SK-N-SH (cell line): ENCODE data around the gene FAM219A. TPM values are rescaled to one million over a fixed set of nuclear protein-coding genes. Genes with fewer than 3 reads are reported as not detected.

ENCODE experiments used
- CTCF ChIA-PET: fragments of 300-600, 350-600 bp; formaldehyde crosslinking; extraction: SDS; loops from one replicate; lab custom pipeline; 2021; lab: Yijun Ruan, JAX
- POLR2A ChIA-PET: fragments of 350-600 bp; sonication (Branson Sonifier 250); formaldehyde crosslinking; extraction: SDS; loops from one replicate; lab custom pipeline; 2020; ENCODE audit warnings: antibody characterized with exemption, inconsistent platforms; lab: Yijun Ruan, JAX
- DNase-seq: peaks from one replicate; pipeline ENCODE4 v3.0.0; 2012
- H2AFZ ChIP-seq: fragments of 200-600 bp; sonication (generic); 2 replicates; pipeline ENCODE4 v1.8.1; 2016; ENCODE audit warnings: antibody characterized with exemption, mild to moderate bottlenecking, low read depth
- H3F3A ChIP-seq: fragments of 200-600 bp; sonication (generic); replicated peaks from 2 replicates; pipeline ENCODE3; 2016; ENCODE audit warnings: antibody characterized with exemption, mild to moderate bottlenecking; ENCODE audit not compliant: insufficient read depth
- H3K27ac ChIP-seq, 2 experiments: fragments of 200-500 bp in 1 of 2; fragments of 200-600 bp in 1 of 2; sonication (Bioruptor generic) in 1 of 2; sonication (generic), shearing (Covaris generic) in 1 of 2; 2 replicates each; pipeline versions ENCODE4 v1.5.1 to v1.6.1; 2014 to 2016; ENCODE audit warnings: low read depth in 2 of 2, inconsistent platforms in 1 of 2, low read length in 1 of 2, mild to moderate bottlenecking in 1 of 2, mixed read lengths in 1 of 2
- H3K27me3 ChIP-seq: fragments of 200-600 bp; sonication (generic), shearing (Covaris generic); 2 replicates; pipeline ENCODE4 v1.6.1; 2016; ENCODE audit warnings: mixed run types; ENCODE audit not compliant: insufficient read depth
- H3K36me3 ChIP-seq, 2 experiments: fragments of 200-500 bp in 1 of 2; fragments of 200-600 bp in 1 of 2; sonication (Bioruptor generic) in 1 of 2; sonication (generic) in 1 of 2; replicated peaks in 1 of 2; 2 replicates each; pipeline versions ENCODE3 to v1.5.1; 2014 to 2016; ENCODE audit warnings: low read length in 1 of 2, mild to moderate bottlenecking in 1 of 2; ENCODE audit not compliant: insufficient read depth in 2 of 2, control insufficient read depth in 1 of 2
- H3K4me1 ChIP-seq, 2 experiments: fragments of 200-500 bp in 1 of 2; fragments of 200-600 bp in 1 of 2; sonication (Bioruptor generic) in 1 of 2; sonication (generic), shearing (Covaris generic) in 1 of 2; 2 replicates each; pipeline versions ENCODE4 v1.5.1 to v1.6.1; 2014 to 2016; ENCODE audit warnings: low read depth in 1 of 2, low read length in 1 of 2, mixed run types in 1 of 2; ENCODE audit not compliant: insufficient read depth in 2 of 2, control insufficient read depth in 1 of 2
- H3K4me2 ChIP-seq: fragments of 200-600 bp; sonication (generic), shearing (Covaris generic); 2 replicates; pipeline ENCODE4 v1.6.1; 2017; ENCODE audit warnings: mixed run types
- H3K4me3 ChIP-seq, 2 experiments: fragments of 200-500 bp in 1 of 2; fragments of 200-600 bp in 1 of 2; sonication (Bioruptor generic) in 1 of 2; sonication (generic), shearing (Covaris generic) in 1 of 2; 2 replicates each; pipeline versions ENCODE4 v1.5.1 to v1.8.1; 2014 to 2016; ENCODE audit warnings: low read depth in 2 of 2, inconsistent platforms in 1 of 2, low read length in 1 of 2, mild to moderate bottlenecking in 1 of 2, mixed read lengths in 1 of 2, moderate library complexity in 1 of 2
- H3K79me2 ChIP-seq: fragments of 200-600 bp; sonication (generic); 2 replicates; pipeline ENCODE4 v1.8.1; 2017; ENCODE audit warnings: mild to moderate bottlenecking; ENCODE audit not compliant: insufficient read depth
- H3K9ac ChIP-seq: fragments of 200-600 bp; sonication (generic); 2 replicates; pipeline ENCODE4 v1.6.1; 2017; ENCODE audit warnings: mixed run types
- H3K9me2 ChIP-seq: fragments of 200-600 bp; sonication (generic); 2 replicates; pipeline ENCODE4 v1.6.1; 2017; ENCODE audit warnings: mixed run types
- H3K9me3 ChIP-seq: fragments of 200-600 bp; sonication (generic); 2 replicates; pipeline ENCODE4 v1.6.1; 2017; ENCODE audit warnings: mixed run types, mild to moderate bottlenecking, moderate library complexity
- H4K20me1 ChIP-seq: fragments of 200-600 bp; sonication (generic); 2 replicates; pipeline ENCODE4 v1.6.1; 2017; ENCODE audit warnings: mild to moderate bottlenecking, mixed run types; ENCODE audit not compliant: insufficient read depth
- ELF1 ChIP-seq: IDR thresholded peaks from 2 replicates; pipeline ENCODE4 v1.4.0; 2012
- EP300 ChIP-seq, 2 experiments: IDR thresholded peaks; 2 replicates each; pipeline versions ENCODE4 v1.4.0 to v1.6.1; 2012; ENCODE audit warnings: borderline replicate concordance in 1 of 2, low read depth in 1 of 2, low read length in 1 of 2
- EZH2phosphoT487 ChIP-seq: fragments of 200-600 bp; sonication (generic); IDR thresholded peaks from 2 replicates; pipeline ENCODE4 v1.6.1; 2017; ENCODE audit warnings: low read depth, mixed run types, mild to moderate bottlenecking, antibody characterized with exemption, moderate library complexity, borderline replicate concordance
- FOSL2 ChIP-seq: IDR thresholded peaks from 2 replicates; pipeline ENCODE4 v1.4.0; 2012; ENCODE audit warnings: low read depth, mild to moderate bottlenecking, moderate library complexity, borderline replicate concordance
- FOXJ3 ChIP-seq: sonication (generic); formaldehyde crosslinking; IDR thresholded peaks from 2 replicates; pipeline ENCODE4 v1.5.1; 2020; ENCODE audit warnings: mild to moderate bottlenecking, missing genetic modification reagents
- FOXM1 ChIP-seq: IDR thresholded peaks from 2 replicates; pipeline ENCODE4 v1.4.0; 2012; ENCODE audit warnings: low read depth, mild to moderate bottlenecking
- GABPA ChIP-seq: IDR thresholded peaks from 2 replicates; pipeline ENCODE4 v1.4.0; 2012; ENCODE audit warnings: low read depth, mild to moderate bottlenecking
- GATA2 ChIP-seq: sonication (generic); formaldehyde crosslinking; IDR thresholded peaks from 2 replicates; pipeline ENCODE4 v1.5.0; 2020; ENCODE audit warnings: mild to moderate bottlenecking, missing genetic modification reagents
- JUND ChIP-seq: IDR thresholded peaks from 2 replicates; pipeline ENCODE4 v1.4.0; 2012
- MEF2A ChIP-seq: IDR thresholded peaks from 2 replicates; pipeline ENCODE4 v1.4.0; 2012; ENCODE audit warnings: low read depth, borderline replicate concordance
- MXI1 ChIP-seq: IDR thresholded peaks from 2 replicates; pipeline ENCODE4 v1.6.1; 2012; ENCODE audit warnings: mild to moderate bottlenecking, low read depth, low read length, improper control_type of control experiment
- NFIC ChIP-seq: IDR thresholded peaks from 2 replicates; pipeline ENCODE4 v1.4.0; 2012; ENCODE audit warnings: borderline replicate concordance
- NRF1 ChIP-seq: IDR thresholded peaks from 2 replicates; pipeline ENCODE4 v1.6.1; 2012; ENCODE audit warnings: low read depth, mild to moderate bottlenecking, low read length
- POLR2AphosphoS5 ChIP-seq: IDR thresholded peaks from 2 replicates; pipeline ENCODE4 v1.6.1; 2012; ENCODE audit warnings: low read depth, low read length
- RCOR1 ChIP-seq: fragments of 150-350 bp; IDR thresholded peaks from 2 replicates; pipeline ENCODE4 v1.6.1; 2017; ENCODE audit warnings: antibody characterized with exemption, low read length
- RFX5 ChIP-seq: IDR thresholded peaks from 2 replicates; pipeline ENCODE4 v1.6.1; 2012; ENCODE audit warnings: mild to moderate bottlenecking, improper control_type of control experiment, low read length
- RXRA ChIP-seq: IDR thresholded peaks from 2 replicates; pipeline ENCODE4 v1.4.0; 2012; ENCODE audit warnings: low read depth, mild to moderate bottlenecking, borderline replicate concordance
- SIN3A ChIP-seq: IDR thresholded peaks from 2 replicates; pipeline ENCODE4 v1.6.1; 2012; ENCODE audit warnings: low read depth, mild to moderate bottlenecking, low read length, moderate library complexity, borderline replicate concordance
- TCF12 ChIP-seq: IDR thresholded peaks from 2 replicates; pipeline ENCODE4 v1.4.0; 2012
- WGBS: methylation state at CpG from one replicate; pipeline ENCODE4 v1.1.6; 2017; ENCODE audit warnings: low lambda C conversion rate; 5-methylcytosine and 5-hydroxymethylcytosine counted together
- polyA plus RNA-seq, 3 experiments: library from polyadenylated mRNA; depleted of rRNA; stranded (reverse); fragments of >200 nt; gene quantifications; 2 replicates each; pipeline ENCODE4 v1.2.3, GENCODE V29; 2012
- TF ChIP-seq, protein P1 (sequence below): IDR thresholded peaks from 2 replicates; pipeline ENCODE4 v1.4.0; 2012; ENCODE audit warnings: low read depth
- TF ChIP-seq, protein P2 (sequence below): IDR thresholded peaks from 2 replicates; pipeline ENCODE4 v1.4.0; 2012; ENCODE audit warnings: low read depth, borderline replicate concordance

FAM219A gene
- polyA plus RNA-seq, 1 of the 3 experiments (the other 2 are of a cell fraction) = 15.7 TPM

DNA sequence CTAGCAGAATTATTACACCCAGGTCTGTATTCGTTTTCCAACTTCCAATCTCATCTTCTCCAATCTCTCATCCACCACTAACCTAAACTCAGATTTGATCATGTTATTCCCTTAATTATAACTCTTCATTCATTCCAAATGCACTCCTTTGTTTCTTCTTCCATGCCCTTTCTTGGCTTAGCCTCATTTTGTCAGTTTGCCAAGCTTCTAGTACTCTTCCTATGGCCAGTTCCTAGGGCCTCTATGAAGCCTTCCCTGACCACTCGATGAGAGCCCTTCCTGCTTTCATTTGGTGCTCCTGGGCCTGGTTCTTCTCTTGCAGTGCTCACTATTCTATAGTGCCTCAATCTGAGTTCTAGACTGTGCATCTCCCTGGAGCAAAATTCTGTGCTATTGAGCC, 5.8 kb downstream of the FAM219A start:
- H3K79me2 ChIP-seq = peaks cover 100% of the 10 kb centered on the region
- no peaks in the 10 kb centered on the region for H3K36me3 ChIP-seq
- WGBS = 94% methylated on average over 2 of the region's 2 CpGs
- H3K27me3 ChIP-seq = no peaks in the 10 kb centered on the region
- H3K9me2 ChIP-seq = no peaks in the 10 kb centered on the region
- DNase-seq = no peak
- H3K4me1 ChIP-seq = peaks cover 16 to 19% of the 10 kb centered on the region in 2 experiments; a peak in 2 of 4 replicates
- H4K20me1 ChIP-seq = peaks cover 90% of the 10 kb centered on the region
- no peaks in the 10 kb centered on the region for H3F3A ChIP-seq
- H3K4me2 ChIP-seq = no peak overlapping the region
- no peak overlapping the region for H2AFZ ChIP-seq
- H3K4me3 ChIP-seq = no peak overlapping the region
- H3K27ac ChIP-seq = no peak overlapping the region
- no peak overlapping the region for H3K9ac ChIP-seq
- no peaks in the 10 kb centered on the region for H3K9me3 ChIP-seq
- CTCF ChIA-PET = interaction anchor here (1.0 to 4.1 kb wide), 9 partner anchors 9 to 139 kb away, joined by 3 to 21 read pairs (median 7); no protein-coding TSS in a partner anchor
- TF ChIP-seq FOXM1 (no peak), MXI1 (no peak), TCF12 (no peak), NRF1 (no peak), SIN3A (no peak)
- TF ChIP-seq, all 33 proteins: peak for 0
- POLR2A ChIA-PET = no interaction called here

DNA sequence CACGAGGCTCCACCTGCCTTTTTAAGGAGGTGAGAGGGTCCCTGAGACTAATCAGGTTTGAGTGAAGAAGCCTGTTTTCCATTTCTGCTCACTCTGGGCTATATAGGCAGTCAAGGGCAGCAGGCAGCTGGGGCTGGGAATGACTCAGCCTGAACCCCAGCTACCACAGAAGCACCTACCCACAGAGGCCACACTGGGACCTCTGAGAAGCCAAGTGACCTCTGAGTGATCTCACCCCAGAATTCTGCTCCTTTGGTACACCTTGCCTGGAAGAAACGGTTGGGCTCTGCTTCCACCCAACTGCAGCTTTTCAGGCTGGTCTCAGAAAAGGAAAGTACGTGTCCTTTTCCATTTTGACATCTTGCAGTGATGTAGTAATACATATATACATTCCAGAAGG, 6.8 kb downstream of the FAM219A start:
- POLR2A ChIA-PET = no interaction called here
- Histone ChIP-seq H3K27ac (no peak overlapping the region), H3K4me3 (no peak overlapping the region), H4K20me1 (peaks cover 96% of the 10 kb centered on the region), H3K9me3 (no peaks in the 10 kb centered on the region), H3K4me2 (no peak overlapping the region), H3K27me3 (no peaks in the 10 kb centered on the region), H3F3A (no peaks in the 10 kb centered on the region), H3K9me2 (no peaks in the 10 kb centered on the region), H3K79me2 (peaks cover 94% of the 10 kb centered on the region), H3K4me1 (peaks cover 11 to 13% of the 10 kb centered on the region in 2 experiments; a peak in 2 of 4 replicates), H3K36me3 (no peaks in the 10 kb centered on the region), H3K9ac (no peak overlapping the region), H2AFZ (no peak overlapping the region)
- WGBS = 81% methylated on average over 3 of the region's 3 CpGs
- no peak for DNase-seq
- CTCF ChIA-PET = interaction anchor here (0.6 to 3.4 kb wide), 10 partner anchors 10 to 141 kb away, joined by 3 to 10 read pairs (median 4); no protein-coding TSS in a partner anchor
- TF ChIP-seq MEF2A (no peak), EZH2phosphoT487 (no peak), GATA2 (CRISPR knock-in tag) (no peak), FOSL2 (no peak), EP300 (IDR thresholded peaks at IDR 0.05; ENCODE audit: borderline replicate concordance in 1 of 2, low read depth in 1 of 2, low read length in 1 of 2) (no peak), RFX5 (no peak), MXI1 (no peak), NFIC (no peak), GABPA (no peak), RXRA (no peak), FOXJ3 (no peak), SIN3A (no peak), RCOR1 (no peak), ELF1 (no peak), JUND (no peak), POLR2AphosphoS5 (no peak)
- TF ChIP-seq, protein P1, sequence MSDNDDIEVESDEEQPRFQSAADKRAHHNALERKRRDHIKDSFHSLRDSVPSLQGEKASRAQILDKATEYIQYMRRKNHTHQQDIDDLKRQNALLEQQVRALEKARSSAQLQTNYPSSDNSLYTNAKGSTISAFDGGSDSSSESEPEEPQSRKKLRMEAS = no peak
- TF ChIP-seq, protein P2, sequence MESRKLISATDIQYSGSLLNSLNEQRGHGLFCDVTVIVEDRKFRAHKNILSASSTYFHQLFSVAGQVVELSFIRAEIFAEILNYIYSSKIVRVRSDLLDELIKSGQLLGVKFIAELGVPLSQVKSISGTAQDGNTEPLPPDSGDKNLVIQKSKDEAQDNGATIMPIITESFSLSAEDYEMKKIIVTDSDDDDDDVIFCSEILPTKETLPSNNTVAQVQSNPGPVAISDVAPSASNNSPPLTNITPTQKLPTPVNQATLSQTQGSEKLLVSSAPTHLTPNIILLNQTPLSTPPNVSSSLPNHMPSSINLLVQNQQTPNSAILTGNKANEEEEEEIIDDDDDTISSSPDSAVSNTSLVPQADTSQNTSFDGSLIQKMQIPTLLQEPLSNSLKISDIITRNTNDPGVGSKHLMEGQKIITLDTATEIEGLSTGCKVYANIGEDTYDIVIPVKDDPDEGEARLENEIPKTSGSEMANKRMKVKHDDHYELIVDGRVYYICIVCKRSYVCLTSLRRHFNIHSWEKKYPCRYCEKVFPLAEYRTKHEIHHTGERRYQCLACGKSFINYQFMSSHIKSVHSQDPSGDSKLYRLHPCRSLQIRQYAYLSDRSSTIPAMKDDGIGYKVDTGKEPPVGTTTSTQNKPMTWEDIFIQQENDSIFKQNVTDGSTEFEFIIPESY = no peak
